22Rv1 (cell line): Measurements from ENCODE around the gene GRIK4.

Experiments
- ZFX ChIP-seq: fragments of 450-650 bp; IDR thresholded peaks from 2 replicates; pipeline ENCODE4 v1.6.1; 2017; ENCODE audit warnings: antibody characterized with exemption, borderline replicate concordance
- TF ChIP-seq, protein P1 (sequence below): fragments of 450-650 bp; IDR thresholded peaks from 2 replicates; pipeline ENCODE4 v1.5.1; 2017; ENCODE audit warnings: mild to moderate bottlenecking

DNA sequence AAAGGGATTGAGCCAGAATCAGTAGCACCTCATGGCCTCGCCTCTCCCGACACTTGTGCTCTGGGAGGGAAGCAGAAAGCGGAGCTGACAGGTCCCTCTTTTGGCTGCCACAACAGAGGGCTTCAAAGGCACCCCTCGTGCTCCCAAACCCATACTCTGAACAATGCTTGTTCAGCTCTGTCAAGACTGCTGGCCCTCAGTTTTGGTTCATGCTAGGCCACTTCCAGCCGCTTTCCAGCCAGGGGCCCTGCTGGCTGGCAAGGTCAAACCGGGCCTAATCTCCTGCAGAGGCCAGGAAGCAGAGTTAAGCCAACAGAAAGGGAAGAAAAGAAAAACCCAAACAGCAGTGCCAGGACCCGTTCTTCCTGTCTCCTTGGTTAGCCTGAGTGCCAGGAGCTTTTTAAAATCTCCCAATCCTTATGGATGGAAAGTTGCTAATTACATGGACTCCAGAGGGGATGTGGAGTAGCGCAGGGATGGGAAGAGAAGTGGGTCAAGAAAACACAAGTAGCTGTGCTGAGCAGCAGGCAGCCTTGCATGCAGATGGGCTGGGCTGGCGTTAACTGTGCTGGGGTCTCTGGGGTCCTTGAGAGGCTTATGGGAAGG, 150.6 kb downstream of the GRIK4 start:
- TF ChIP-seq, protein P1, sequence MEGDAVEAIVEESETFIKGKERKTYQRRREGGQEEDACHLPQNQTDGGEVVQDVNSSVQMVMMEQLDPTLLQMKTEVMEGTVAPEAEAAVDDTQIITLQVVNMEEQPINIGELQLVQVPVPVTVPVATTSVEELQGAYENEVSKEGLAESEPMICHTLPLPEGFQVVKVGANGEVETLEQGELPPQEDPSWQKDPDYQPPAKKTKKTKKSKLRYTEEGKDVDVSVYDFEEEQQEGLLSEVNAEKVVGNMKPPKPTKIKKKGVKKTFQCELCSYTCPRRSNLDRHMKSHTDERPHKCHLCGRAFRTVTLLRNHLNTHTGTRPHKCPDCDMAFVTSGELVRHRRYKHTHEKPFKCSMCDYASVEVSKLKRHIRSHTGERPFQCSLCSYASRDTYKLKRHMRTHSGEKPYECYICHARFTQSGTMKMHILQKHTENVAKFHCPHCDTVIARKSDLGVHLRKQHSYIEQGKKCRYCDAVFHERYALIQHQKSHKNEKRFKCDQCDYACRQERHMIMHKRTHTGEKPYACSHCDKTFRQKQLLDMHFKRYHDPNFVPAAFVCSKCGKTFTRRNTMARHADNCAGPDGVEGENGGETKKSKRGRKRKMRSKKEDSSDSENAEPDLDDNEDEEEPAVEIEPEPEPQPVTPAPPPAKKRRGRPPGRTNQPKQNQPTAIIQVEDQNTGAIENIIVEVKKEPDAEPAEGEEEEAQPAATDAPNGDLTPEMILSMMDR, result no peak
- no peak for TF ChIP-seq ZFX
